Stimulated activated naive CD8-positive, alpha-beta T cell treated with anti-CD3 and anti-CD28 coated beads, Interleukin-15, amount 100 ng/mL, for 72 hours (primary cell): ENCODE measurements around the gene CHRND.
A peak's percentile ranks its signal among the peaks of the same experiment; 100 is the strongest.
"Not testable (repeated sequence)": the region's sequence is repeated elsewhere in the genome, so short reads cannot be mapped to it uniquely, and the experiment has no call there.

Experiments used
- ATAC-seq: fragments of 150-1000 bp; cut with Tn5 transposase; 2 replicates; pipeline ENCODE4 v1.10.0; 2021; ENCODE audit warnings: mild to moderate bottlenecking, moderate library complexity
- DNase-seq, 2 donors: peaks; one replicate each; pipeline ENCODE4 v3.0.0; 2021 to 2022
- H3K27ac Mint-ChIP-seq, 2 donors: one replicate each; pipeline ENCODE4 v1.8.0; 2022; ENCODE audit warnings: mild to moderate bottlenecking in 2 of 2, mixed read lengths in 2 of 2, moderate library complexity in 2 of 2
- H3K27me3 Mint-ChIP-seq: one replicate; pipeline ENCODE4 v1.8.0; 2022; ENCODE audit warnings: mixed read lengths
- H3K4me1 Mint-ChIP-seq: one replicate; pipeline ENCODE4 v1.8.0; 2022; ENCODE audit warnings: mild to moderate bottlenecking, mixed read lengths
- H3K4me3 Mint-ChIP-seq, 2 donors: one replicate each; pipeline ENCODE4 v1.8.0; 2022; ENCODE audit warnings: mild to moderate bottlenecking in 2 of 2, mixed read lengths in 2 of 2, moderate library complexity in 1 of 2
- H3K9me3 Mint-ChIP-seq, 2 donors: one replicate each; pipeline ENCODE4 v1.8.0; 2022; ENCODE audit warnings: mixed read lengths in 2 of 2

CHRND gene

GRCh38 chr2:232527905-232528470 lies 2.0 kb downstream of the CHRND start:
- H3K4me1 Mint-ChIP-seq: peaks cover 27% of the 10 kb centered on the region
- H3K27ac Mint-ChIP-seq: peak overlapping the region in 1 of 2 donors; percentile 13
- no peak overlapping the region for H3K4me3 Mint-ChIP-seq
- no peak for ATAC-seq
- no peak for DNase-seq
- H3K9me3 Mint-ChIP-seq: no peaks in the 10 kb centered on the region
- peaks cover 74% of the 10 kb centered on the region for H3K27me3 Mint-ChIP-seq

GRCh38 chr2:232528746-232529460 lies 2.9 kb downstream of the CHRND start:
- H3K27ac Mint-ChIP-seq: peak overlapping the region in 1 of 2 donors; percentile 3
- ATAC-seq: peak; percentile 21
- H3K4me3 Mint-ChIP-seq: peak overlapping the region in 1 of 2 donors; percentile 6
- H3K4me1 Mint-ChIP-seq: peaks cover 22% of the 10 kb centered on the region
- H3K9me3 Mint-ChIP-seq: no peaks in the 10 kb centered on the region
- DNase-seq: no peak
- peaks cover 74% of the 10 kb centered on the region for H3K27me3 Mint-ChIP-seq

- no peaks in the 10 kb centered on the region for H3K9me3 Mint-ChIP-seq
- no peak overlapping the region for H3K4me3 Mint-ChIP-seq
- H3K27me3 Mint-ChIP-seq: peaks cover 67% of the 10 kb centered on the region
- H3K4me1 Mint-ChIP-seq: peaks cover 15% of the 10 kb centered on the region
- no peak for ATAC-seq
- H3K27ac Mint-ChIP-seq: no peak overlapping the region
- DNase-seq: no peak
These were observed 4.0 kb downstream of the CHRND start for GRCh38 chr2:232529806-232530547.

- Mint-ChIP-seq H3K27ac (peak overlapping the region in 1 of 2 donors; percentile 92), H3K4me3 (no peak overlapping the region), H3K4me1 (peaks cover 15% of the 10 kb centered on the region), H3K27me3 (peaks cover 73% of the 10 kb centered on the region), H3K9me3 (no peaks in the 10 kb centered on the region)
- DNase-seq (no peak), ATAC-seq (no peak)
These were observed 4.8 kb downstream of the CHRND start for GRCh38 chr2:232530626-232531260.

GRCh38 chr2:232532419-232532818 lies 6.5 kb downstream of the CHRND start:
- DNase-seq (no peak), ATAC-seq (no peak)
- no peak overlapping the region for H3K27ac Mint-ChIP-seq
- H3K9me3 Mint-ChIP-seq: no peaks in the 10 kb centered on the region
- H3K27me3 Mint-ChIP-seq: peaks cover 69% of the 10 kb centered on the region
- no peak overlapping the region for H3K4me3 Mint-ChIP-seq
- H3K4me1 Mint-ChIP-seq: peaks cover 15% of the 10 kb centered on the region

- Mint-ChIP-seq H3K27me3 (peaks cover 69% of the 10 kb centered on the region), H3K4me1 (peaks cover 15% of the 10 kb centered on the region)
- H3K4me3 Mint-ChIP-seq, ATAC-seq, H3K27ac Mint-ChIP-seq, H3K9me3 Mint-ChIP-seq, DNase-seq: not testable (repeated sequence)
These were observed 6.9 kb downstream of the CHRND start for GRCh38 chr2:232532821-232533220.

GRCh38 chr2:232533944-232534710 lies 8.2 kb downstream of the CHRND start:
- ATAC-seq: no peak
- Mint-ChIP-seq H3K4me3 (no peak overlapping the region), H3K27me3 (peaks cover 69% of the 10 kb centered on the region), H3K27ac (no peak overlapping the region), H3K9me3 (no peaks in the 10 kb centered on the region), H3K4me1 (peaks cover 14% of the 10 kb centered on the region)
- no peak for DNase-seq

GRCh38 chr2:232534940-232535651 lies 9.1 kb downstream of the CHRND start:
- no peak for DNase-seq
- Mint-ChIP-seq H3K4me3 (no peak overlapping the region), H3K27me3 (peaks cover 64% of the 10 kb centered on the region), H3K27ac (no peak overlapping the region), H3K4me1 (peaks cover 14% of the 10 kb centered on the region), H3K9me3 (no peaks in the 10 kb centered on the region)
- ATAC-seq: no peak

GRCh38 chr2:232535761-232536530 lies 10.0 kb downstream of the CHRND start:
- no peaks in the 10 kb centered on the region for H3K9me3 Mint-ChIP-seq
- peaks cover 55% of the 10 kb centered on the region for H3K27me3 Mint-ChIP-seq
- H3K4me3 Mint-ChIP-seq: no peak overlapping the region
- DNase-seq (no peak), ATAC-seq (no peak)
- H3K4me1 Mint-ChIP-seq: peaks cover 14% of the 10 kb centered on the region
- H3K27ac Mint-ChIP-seq: no peak overlapping the region

GRCh38 chr2:232537079-232537478 lies 11.1 kb downstream of the CHRND start:
- Mint-ChIP-seq H3K9me3 (no peaks in the 10 kb centered on the region), H3K27ac (no peak overlapping the region), H3K4me3 (no peak overlapping the region), H3K27me3 (peaks cover 49% of the 10 kb centered on the region), H3K4me1 (peaks cover 20% of the 10 kb centered on the region)
- DNase-seq (no peak), ATAC-seq (peak; percentile 27)

- ATAC-seq (no peak), DNase-seq (no peak)
- peak overlapping the region in 1 of 2 donors; percentile 48 for H3K27ac Mint-ChIP-seq
- peaks cover 47% of the 10 kb centered on the region for H3K27me3 Mint-ChIP-seq
- H3K4me1 Mint-ChIP-seq: peaks cover 20% of the 10 kb centered on the region
- H3K4me3 Mint-ChIP-seq: no peak overlapping the region
- H3K9me3 Mint-ChIP-seq: no peaks in the 10 kb centered on the region
These were observed 11.5 kb downstream of the CHRND start for GRCh38 chr2:232537499-232537898.

- Mint-ChIP-seq H3K9me3 (no peaks in the 10 kb centered on the region), H3K27me3 (peaks cover 35% of the 10 kb centered on the region), H3K4me1 (peaks cover 20% of the 10 kb centered on the region), H3K27ac (peak overlapping the region in 1 of 2 donors; percentile 76), H3K4me3 (no peak overlapping the region)
- DNase-seq: no peak
- ATAC-seq: no peak
These were observed 12.7 kb downstream of the CHRND start for GRCh38 chr2:232538671-232539070.

GRCh38 chr2:232539298-232540231 lies 13.6 kb downstream of the CHRND start, which contains the start of gene CHRNG:
CHRNG (plus strand) TSS chr2:232539692; CDS start chr2:232539748, 56 bp downstream.
- H3K9me3 Mint-ChIP-seq: no peaks in the 10 kb centered on the region
- H3K4me1 Mint-ChIP-seq: peaks cover 20% of the 10 kb centered on the region
- peaks cover 30% of the 10 kb centered on the region for H3K27me3 Mint-ChIP-seq
- H3K27ac Mint-ChIP-seq: peak within 1 kb of the TSS in 1 of 2 donors; percentile 76
- no peak within 1 kb of the TSS for H3K4me3 Mint-ChIP-seq
- DNase-seq: no peak
- ATAC-seq: peak; percentile 24
